Activated CD4-positive, alpha-beta T cell treated with anti-CD3 and anti-CD28 coated beads, Interleukin-2, amount 50 U/mL, for 16 hours (primary cell): ENCODE results near the gene FAM180A.
"Not testable (repeated sequence)": the region's sequence is repeated elsewhere in the genome, so short reads cannot be mapped to it uniquely, and the experiment has no call there.

Source experiments
- DNase-seq: peaks from one replicate; pipeline ENCODE4 v3.0.0-alpha.2; 2020

Gene FAM180A

DNA sequence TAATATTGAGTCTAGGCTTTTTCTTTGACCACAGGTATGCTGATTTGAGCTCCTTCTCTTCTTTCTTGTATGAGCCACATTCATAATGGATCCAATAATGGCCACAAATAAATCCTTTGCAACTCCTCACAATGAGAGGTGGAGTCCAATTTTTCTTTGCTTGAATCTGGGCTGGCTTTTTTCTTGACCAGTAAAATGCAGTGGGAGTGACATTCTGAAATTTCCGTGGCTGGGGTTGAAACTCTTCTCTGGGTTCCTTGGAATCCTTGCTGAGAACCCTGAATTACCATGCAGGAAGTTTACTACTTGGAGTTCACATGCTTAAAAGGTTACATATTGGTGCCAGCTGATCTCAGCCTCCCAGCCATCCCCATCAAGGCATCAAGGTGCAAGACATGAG, 22.4 kb upstream of the FAM180A start:
- DNase-seq = no peak

DNA sequence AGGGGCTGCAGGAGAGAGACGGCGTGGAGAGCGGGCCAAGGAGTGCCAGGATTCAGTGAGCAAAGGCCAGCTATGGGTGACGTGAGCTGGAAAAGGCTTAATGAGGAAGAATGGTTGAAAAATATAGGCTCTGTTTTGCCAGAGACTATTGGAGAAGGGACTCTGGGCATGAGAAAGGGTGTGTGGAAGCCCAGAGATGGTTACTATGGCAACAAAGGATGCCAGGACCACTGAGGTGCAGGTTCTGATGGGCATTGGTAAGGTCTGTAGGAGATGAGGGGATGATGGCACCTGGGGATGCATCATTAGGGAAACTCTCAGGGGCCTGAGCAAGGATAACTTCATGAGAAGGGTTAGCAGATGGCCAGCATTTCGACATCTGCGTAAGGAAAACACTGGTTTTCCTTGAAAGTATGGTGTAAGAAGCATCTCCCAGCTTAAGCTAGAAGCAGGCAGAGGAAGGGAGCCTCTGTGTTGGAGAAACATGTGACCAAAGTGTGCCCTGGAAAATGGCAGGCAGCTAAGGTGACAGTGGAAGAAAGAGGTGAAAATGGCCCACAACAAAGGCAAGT, 21.6 kb upstream of the FAM180A start:
- DNase-seq = no peak

DNA sequence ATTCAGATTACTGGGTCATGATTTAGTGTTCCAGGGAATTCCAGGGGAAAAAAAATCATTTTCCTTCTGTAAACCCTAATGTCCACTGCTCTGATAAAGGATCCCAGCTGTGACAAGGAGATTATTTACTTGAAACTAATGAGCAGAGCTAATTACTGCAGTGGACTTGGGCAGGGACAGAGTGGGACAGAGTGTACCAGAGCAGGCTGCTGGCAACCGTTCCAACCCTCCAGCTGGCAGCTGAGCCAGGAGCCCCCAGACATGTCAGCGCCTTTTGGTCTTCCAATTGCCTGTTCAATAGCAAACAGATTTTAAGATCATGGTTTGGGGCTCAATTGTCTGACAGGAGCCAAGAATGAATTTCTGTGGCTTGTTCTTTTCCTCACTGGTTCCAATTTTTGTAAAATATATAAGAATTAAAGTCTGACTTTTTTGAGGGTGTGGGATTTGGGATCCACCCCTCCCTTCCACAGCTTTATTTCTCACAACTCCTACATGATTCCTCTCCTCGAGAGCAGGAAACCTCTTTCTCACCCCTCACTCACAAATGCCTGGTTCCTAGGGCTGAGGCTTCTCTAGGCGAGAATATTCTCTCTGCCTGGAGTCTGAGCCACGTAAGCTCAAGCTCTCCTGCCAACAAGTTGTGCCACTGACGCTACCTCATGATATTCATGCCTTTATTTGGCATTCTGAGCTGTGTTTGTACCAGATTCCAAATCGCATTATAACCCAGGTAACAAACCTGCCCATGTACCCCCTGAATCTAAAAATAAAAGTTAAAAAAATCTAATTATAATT, 20.6 kb upstream of the FAM180A start:
- no peak for DNase-seq

DNA sequence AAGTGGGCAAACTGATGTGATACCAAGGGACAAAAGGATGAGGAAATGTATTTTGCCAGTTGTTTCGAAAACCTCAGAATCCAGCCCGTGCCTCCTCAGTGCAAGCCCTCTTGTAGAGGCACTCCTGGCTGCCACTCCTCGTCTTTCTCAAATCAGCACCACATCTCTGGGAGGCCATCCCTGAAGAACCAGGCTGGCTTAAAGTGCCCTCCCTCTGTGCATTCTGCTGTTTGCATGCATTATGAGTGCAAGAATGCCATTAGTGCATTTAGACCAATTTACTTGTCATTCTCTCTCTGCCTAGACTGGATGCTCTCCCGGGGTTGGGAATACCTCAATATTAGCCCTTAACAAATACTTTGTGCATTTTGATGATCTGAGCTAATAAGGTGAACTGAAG, 19.9 kb upstream of the FAM180A start:
- DNase-seq = no peak

DNA sequence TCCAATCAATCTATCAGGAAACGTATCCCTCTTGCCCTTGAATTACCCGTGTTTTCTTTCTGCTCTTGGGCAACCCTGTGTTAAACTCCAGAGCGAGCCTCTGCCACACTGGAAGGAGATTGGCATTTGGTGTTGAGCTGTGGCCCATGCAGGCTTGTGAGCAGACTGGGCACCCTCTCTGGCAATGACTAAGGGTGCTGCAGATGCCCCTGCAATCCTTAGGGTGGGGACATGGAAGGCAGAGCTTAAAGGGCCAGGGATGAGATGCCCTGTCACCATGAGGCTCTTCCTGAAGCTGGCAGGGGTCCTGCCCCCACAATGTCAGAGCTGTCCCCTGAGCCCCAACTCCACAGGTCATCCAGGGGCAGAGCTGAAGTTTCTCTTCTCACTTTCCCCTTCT, 19.5 kb upstream of the FAM180A start:
- no peak for DNase-seq

DNA sequence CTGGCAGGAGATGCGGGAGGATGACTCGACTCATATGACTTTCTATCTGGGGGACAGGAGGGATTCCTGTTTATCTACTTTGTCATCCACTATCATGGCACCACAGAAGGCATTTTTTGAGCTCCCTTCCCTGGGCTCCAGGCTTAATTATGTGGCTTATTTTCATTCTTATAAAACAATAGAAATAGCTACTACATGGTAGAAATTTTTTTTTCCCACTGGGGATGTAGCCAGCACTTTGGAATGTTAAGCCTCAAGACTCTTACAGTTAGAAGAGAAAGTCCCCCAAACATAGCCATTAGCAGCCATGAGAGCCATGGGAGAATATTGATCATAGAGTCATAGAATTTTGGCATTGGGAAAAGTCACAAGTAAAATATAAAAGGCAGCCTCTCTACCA, 14.6 kb upstream of the FAM180A start:
- no peak for DNase-seq

DNA sequence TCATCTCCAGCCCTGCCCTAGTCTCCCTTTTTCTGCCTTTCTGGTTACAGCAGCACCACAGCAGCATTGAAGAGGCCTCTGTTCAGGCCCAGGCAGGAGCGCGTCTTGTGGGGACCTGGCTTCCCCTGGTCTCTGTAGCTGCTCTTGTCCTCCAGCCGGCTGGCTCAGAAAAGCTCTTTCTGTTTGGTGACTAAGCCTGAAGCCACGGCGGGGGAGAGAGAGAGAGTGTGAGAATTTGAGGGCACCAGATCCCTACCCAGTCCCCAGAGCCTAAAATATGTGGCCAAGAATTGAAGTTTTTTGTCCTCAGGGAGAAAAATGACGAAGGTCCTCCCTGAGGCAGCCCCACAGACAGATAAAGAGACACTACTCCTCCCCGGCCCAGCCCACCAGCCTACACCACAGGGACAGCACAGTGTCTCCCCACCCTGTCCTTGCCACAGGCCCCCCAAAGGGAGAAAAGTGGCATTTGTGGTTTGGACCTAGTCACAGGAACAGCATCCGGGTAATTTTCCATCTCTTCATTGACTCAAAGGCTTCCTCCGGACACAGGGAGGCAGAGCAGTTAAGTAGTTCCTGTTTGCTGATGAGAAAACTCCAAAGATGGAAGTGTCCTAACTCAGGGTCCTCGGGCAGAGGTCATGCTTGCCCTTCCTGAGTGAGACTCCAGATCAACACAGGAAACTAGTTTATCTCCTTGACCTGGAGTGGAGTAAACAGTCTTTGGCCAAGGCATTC, 13.3 kb upstream of the FAM180A start:
- no peak for DNase-seq

DNA sequence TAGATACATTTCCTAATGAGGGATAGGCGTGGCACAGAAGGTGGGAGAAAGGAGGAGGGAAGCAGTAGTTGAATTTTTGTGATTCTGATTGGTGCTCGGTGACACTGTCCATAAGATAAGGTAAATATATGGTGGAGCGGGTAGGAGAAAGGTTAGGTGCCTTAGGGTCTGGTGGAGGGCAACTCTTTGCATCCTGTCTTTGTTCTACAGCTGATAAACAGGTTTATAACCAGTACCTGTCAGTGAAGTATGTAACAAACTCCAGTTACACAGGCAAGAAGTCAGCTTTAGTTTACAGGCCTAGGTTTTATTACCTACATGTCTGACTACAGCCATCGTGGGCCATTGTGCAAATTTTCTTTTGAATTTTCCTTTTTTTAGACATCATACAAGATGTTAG, 10.9 kb upstream of the FAM180A start:
- no peak for DNase-seq

DNA sequence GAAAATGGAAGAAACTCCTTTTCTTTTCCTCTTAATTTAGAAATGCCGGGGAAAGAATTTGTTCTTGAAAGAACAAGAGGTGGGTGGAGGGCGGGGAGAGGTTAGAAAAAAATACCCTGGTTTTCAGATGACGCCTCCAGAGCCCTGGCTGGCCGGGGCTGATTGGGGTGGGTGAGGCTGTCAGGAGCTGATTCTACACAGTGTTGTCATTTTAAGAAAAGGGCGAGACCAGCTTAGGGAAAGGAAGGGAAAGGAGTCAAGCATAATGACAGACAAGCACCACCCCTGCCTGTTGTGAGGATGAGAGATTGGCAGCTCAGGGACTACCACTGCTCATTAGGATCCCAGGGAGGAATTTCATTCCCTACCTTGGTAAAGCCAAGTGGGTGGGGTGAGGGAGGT, 9.9 kb upstream of the FAM180A start:
- no peak for DNase-seq

DNA sequence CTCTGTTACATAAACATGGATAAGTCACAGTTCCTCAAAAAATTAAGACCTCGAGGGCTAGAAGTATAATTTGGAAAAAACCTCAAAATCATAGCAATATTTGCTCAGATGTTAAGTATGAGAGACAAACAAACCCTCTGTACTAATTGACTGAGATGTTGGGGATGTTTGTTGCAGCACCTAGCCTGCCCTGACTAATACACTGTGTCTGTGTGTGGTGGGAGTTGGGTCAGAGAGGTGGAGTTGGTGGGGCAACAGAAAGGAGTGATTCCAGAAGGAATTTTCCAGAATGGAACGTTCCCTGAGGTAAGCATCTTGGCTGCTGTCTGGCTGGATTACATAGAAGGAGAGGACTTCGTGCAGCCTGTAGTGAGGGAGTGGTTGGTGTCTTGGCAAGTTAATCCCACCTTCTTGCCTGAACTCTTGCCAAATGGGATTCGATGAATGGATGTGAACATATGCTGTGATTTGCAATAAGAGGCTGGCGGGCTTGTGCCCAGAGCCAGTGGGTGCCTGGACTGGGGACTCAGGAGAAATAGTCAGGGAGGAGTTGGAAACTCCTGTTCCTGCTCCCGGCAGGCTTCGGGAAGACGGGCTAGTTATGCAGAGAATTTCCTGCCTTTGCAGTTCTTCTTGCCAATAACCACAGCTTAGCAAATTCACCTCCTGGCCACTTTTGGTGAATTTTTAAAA, 9.3 kb upstream of the FAM180A start:
- no peak for DNase-seq

DNA sequence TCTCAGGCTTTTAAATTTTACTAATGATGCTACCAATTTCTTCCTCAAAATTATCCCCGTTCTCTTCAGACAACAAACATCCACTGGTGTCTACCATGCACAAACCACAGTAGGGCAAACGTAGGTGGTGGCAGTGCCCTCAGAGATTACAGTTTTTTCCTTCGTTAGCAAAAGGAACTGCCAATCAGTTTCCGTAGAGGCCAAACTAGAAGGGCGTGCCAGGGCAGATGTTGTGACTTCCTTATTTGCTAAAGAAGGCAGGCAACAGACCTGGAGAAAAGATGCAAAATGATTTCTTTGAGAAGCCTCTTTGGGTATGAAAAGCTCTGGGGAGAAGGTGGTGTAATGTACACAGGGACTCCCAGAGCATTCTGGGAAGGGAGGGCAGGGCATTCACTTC, 7.6 kb upstream of the FAM180A start:
- no peak for DNase-seq

DNA sequence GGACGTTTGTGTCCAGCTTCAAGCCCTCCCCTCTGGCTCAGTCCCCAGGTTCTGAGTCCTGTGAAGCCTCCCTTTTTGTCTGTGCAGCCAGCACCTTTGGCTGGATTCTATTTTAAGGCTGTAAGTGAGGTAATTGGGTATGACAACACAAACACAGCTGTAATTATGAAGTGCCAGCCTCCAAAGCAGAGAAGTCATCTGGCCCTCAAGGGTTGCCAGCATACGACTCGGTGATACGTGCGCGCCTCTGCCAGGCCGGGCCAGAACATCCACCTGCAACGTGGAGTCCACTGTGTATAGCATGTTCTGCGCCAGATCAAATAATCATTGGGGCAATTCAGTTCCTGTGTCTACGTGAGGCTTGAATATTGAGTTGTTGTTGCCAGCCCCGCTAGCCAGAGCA, 6.7 kb upstream of the FAM180A start:
- DNase-seq = no peak

DNA sequence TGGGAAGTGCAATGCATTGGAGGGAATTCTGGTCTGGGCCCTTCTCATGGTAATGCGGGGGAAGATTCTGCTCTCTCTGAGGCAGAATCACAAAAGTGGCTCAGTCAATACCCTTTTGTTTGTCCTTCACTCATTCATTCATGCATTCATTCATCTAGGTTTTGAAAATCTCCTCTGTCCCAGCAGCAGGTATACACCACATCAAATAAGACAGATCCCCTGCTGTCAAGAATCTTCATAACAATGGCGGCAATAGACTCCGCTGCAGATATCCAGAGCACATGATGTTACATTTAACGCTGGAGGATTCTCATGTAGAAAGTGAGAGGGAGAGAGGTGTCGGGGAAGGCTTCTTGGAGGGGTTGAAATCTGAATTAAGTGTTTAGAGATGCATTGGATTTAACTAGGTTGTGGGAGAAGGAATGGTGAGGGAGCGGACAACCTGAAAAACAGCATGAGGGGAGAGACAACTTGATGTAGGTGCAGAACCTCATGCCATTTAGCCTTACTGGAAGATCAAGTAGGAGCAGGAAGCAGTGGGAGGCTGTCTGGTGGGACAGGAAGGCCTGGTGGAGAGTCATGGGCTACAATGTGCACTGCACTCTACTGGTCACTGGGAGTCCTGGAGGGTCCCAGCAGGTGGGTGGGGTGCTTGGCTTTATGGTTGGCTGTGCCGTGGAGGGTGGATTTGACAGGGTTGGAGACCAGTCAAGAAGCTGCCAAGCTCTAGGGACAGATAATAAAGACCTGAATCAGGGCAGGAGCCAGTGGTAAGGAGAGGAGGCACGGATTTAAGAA, 5.2 kb upstream of the FAM180A start:
- DNase-seq = no peak

DNA sequence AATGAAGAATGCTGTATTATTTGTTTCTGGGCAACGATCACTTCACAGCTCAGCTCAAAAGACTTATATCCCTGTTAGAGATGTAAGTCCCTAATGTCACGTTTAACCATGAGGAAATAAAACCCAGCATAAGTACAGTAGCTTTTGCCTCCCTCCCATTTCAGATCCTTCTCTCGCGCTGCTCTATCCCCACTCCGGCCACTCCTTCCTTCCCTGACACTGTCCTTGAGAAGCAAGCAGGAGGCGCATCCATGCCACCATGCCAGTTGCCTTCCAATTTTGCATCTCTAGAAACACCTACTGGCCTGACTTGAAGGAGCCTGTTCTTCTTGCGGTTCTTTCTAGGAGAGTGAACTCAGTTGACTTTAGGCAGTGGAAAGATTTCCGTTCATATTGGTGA, 1.2 kb downstream of the FAM180A start:
- DNase-seq = no peak

DNA sequence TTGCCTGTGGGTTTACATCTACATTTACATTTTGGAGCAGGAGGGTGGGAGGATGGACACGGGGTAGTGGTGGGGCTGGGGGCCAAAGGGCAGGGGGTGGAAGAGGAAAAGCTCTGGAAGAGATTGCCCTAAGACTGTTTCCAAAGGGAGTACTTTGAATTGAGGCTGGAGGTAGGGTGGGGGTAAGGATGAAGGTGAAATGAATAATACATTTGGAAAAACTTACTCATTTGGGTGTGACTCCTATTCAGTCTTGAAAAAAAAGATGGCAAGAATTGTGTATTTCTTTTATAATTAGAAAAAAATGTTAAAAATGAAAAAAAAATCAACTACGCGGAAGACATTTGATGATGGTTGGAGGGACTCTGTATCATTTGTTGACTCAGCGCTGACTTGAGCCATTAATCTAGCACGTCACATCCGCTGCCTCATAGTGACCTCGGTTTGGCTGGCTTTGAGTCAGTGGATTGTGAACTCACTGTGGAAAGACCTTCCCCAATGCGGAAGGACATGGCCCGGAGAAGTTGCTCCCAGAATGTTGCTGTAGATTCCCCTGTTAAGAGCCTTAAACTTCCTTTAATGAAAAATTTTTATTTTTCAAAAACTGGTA, 2.8 kb downstream of the FAM180A start:
- no peak for DNase-seq

DNA sequence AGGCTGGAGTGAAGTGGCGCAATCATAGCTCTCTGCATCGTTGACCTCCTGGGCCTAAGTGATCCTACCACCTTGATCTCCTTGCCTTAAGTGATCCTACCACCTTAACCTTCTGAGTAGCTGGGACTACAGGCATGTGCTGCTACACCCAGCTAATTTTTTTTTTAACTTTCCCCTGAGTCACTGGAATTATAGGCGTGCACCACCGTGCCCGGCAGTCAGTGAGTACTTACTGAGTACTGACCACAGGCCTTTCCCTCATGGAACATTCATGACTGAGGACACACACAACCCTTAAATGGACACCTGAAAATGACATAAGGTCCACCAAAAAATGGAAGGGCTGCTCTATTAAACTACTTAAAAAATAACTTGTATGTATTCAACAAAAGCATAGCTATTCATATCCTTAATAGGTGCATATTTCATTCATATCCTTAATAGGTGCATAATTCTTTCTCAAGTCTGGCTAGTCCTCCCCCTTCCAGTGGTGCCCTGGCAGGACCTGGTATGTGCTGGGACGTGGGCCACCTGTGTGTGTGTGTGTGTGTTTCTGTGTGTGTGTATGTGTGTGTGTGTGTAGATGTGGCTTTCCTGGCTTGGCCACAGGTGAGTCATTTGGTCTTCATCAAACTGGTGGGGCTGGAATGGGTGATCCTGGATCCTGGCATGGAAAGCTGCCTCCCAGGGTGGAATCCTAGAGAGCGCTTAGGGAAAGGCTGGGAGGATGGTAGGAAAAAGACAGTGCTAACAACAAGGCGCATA, 3.5 kb downstream of the FAM180A start:
- DNase-seq = no peak

DNA sequence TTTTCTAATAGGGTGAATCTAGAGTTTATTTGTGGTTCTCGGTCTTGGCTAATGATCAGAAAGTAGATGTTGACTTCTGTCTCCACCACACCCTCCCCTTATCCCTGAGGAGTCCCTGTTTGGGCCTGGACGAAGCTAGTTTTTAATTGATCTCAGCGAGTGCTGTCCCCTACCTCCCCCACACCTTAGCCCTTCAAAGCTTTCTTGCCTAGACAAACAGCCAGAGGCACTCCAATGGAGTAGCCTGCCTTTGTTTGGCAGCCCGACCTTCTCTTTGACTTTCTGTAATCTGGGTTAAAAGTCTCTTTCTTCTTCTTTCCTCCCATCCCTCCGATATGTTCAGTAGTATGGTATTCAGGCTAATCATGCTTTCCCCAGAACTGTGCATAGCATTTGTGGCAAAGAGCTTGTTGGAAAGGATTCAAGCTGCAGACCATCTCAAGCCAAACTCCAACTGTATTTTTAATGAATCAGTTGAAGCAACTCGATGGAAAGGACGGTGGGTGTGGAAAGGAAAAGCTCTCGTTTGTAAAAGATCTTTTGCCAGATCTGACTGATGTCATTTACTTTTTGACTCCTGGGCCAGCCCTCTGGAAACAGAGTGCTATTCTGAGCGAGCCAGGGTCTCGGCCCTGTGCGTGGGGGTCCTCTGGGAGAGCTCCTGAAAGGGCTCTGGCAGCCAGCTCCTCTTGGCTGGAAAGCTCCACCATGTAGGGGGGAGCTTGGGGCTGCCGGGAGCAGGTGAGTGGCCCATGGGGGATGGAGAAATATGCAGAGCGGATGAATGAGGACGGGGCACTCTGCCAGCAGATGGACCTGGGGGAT, 4.5 kb downstream of the FAM180A start:
- DNase-seq = no peak

DNA sequence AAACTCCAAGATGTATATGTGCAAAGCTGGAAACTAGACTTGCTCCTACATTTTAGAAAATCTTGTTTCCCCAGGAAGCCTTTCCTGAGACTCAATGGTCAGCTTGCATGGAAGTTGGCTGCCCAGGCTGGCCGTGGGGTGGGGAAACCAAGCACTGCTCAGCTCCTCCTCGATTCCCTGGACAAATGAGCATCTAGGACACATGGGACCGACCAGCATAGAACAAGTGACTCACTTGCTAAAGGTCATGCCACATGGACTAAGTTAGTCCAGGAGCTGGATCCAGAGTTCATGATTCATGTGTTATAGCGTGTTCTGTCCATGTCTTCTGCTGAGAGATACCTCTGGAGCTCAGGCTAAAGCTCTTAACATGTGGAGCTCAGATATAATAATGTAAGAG, 6.2 kb downstream of the FAM180A start:
- DNase-seq = no peak

DNA sequence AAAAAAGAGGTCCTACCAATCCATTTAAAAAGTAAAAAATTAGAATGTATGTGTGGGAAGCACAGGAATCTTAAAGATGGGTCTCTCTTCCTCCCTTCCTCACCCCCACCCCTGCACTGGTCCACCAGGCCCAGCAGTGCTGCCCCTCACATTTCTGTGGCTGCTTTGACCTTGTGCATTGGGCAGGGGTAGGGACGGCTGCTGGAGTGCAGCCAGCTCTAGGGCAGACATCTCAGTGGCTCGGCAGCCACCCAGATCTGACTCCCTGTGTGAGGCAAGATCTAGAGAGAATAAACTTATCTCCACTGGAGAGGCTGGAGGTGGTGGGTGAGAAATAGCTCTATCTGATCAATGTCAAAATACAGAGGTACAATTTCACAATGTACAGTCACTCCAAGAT, 6.7 kb downstream of the FAM180A start:
- DNase-seq = no peak

DNA sequence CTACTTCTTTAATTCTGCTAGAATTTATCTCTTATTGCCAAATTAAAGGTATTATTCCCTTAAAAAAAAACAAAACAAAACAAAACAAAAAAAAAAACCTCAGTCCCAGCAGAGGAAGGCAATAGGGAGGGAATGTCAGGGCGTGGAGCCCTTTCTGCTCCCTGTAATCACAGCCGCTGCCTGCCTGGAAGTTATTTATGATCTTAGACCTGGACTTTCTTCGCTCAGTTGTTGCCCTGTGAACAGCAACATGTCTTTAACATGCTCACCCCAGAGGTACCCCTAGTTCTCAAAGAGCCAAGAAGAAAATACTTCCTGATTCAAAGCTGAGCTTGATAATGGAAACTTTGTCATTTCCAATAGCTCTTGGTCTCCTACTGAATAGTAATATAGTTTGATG, 7.7 kb downstream of the FAM180A start:
- DNase-seq = no peak

DNA sequence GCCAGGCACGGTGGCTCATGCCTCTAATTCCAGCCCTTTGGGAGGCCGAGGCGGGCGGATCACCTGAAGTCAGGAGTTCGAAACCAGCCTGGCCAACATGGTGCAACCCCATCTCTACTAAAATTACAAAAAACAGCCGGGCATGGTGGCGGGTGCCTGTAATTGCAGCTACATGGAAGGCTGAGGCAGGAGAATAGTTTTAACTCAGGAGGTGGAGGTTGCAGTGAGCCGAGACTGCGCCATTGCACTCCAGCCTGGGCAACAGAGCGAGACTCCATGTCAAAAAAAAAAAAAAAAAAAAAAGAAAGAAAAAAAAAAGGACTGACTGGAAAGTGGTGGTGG, 11.3 kb downstream of the FAM180A start:
- DNase-seq = not testable (repeated sequence)
